Measurements from ENCODE around the gene OBSL1.

OBSL1 gene

GRCh38 chr2:219541611-219542180 is 29.6 kb downstream of the OBSL1 start:
- in situ Hi-C loops (cut with HindIII; ENCODE audit: low sequenced_read_pairs), result loop anchor here (5.0 to 25.0 kb wide), 2 partner anchors 106 to 129 kb away; partner anchors contain the start of gene DES
- peak; percentile 33 for DNase-seq (ENCODE audit: low read depth)
- peak overlapping the region; percentile 77 for H3K4me3 ChIP-seq (ENCODE audit: low read depth, low read length)
- TF ChIP-seq CTCF (IDR thresholded peaks at IDR 0.05; ENCODE audit: low read depth, low read length, missing control alignments), result peak; percentile 92

DNA sequence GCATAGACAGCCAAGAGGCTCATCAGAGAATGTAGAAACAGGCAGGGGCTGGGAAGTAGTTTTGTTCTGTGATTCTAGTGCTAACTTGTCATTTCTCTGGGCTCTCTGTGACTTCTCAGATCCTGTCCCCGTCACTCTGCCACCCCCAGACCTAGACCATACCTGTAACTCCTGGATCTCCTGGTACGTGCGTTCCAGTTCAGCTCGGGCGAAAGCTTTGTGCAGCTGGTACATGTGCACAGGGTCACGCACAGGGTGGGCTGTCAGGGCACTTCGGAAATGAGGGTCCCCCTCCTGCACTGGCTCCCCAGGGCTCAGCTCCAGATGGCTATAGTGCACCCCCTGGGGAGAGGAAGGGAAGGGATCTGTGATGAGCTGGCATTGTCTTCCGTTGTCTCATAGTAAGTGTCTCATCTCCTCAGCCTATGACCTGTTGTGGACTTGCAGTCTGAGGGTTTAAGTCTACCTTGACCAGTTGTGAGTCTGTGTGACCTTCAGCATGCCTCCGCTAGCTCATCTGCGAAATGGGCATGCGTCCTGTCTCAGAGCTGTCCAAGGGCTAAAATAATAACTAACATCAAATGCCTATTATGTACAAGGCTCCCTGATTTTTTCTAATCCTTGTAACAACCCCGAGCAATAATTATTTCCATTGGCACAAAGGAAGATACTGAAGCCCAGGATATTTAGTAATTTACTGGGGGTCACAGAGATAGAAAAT is 30.4 kb downstream of the OBSL1 start:
- H3K4me3 ChIP-seq (ENCODE audit: low read depth, low read length), result no peak overlapping the region
- in situ Hi-C loops (cut with HindIII; ENCODE audit: low sequenced_read_pairs), result loop anchor here (5.0 to 25.0 kb wide), 2 partner anchors 106 to 129 kb away; partner anchors contain the start of gene DES
- DNase-seq (ENCODE audit: low read depth), result no peak
- no peak for TF ChIP-seq CTCF (IDR thresholded peaks at IDR 0.05; ENCODE audit: low read depth, low read length, missing control alignments)

DNA sequence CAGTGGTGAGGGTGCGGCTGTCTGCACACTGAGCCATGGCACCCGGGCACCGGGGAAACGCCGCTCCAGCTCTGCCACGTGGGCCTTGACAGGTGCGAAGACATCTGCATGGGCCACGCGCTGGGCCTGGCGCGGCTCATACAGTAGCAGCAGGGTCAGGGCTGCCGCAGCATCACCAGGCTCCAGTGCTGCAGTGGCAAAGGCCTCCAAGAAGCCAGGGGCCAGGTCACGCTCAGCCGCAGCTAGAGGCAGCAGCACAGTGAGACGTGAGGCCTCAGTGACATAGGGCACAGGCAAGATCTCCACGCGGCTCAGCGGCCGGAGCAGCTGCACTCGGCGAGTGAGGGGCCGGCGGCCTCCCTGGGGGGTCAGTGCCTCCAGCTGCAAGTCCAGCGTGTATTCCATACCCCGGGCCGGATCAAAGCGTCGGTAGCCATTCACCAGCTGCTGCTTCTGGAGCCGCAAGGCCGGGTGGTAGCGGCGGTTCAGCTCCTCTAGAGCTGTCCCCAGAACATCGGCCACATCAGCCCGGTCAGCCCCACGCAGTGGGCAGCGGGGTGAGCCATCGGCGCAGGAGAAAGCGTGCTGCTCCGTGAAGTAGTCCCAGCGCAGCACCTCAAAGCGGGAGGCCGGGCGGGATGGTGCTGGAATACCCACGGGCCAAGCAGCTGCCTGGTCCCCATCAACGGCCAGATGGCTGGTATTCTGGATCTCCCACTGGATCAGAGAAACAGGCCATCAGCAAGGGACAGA is 31.2 kb downstream of the OBSL1 start:
- in situ Hi-C loops (cut with HindIII; ENCODE audit: low sequenced_read_pairs), result loop anchor here (5.0 to 25.0 kb wide), 2 partner anchors 107 to 128 kb away; partner anchors contain the start of gene DES
- DNase-seq (ENCODE audit: low read depth), result no peak
- H3K4me3 ChIP-seq (ENCODE audit: low read depth, low read length), result no peak overlapping the region
- TF ChIP-seq CTCF (IDR thresholded peaks at IDR 0.05; ENCODE audit: low read depth, low read length, missing control alignments), result no peak

- no peak for TF ChIP-seq CTCF (IDR thresholded peaks at IDR 0.05; ENCODE audit: low read depth, low read length, missing control alignments)
- peak overlapping the region; percentile 4 for H3K4me3 ChIP-seq (ENCODE audit: low read depth, low read length)
- in situ Hi-C loops (cut with HindIII; ENCODE audit: low sequenced_read_pairs), result loop anchor here (25.0 kb wide), 1 partner anchor 127 kb away; the partner anchor contains the start of gene DES
- DNase-seq (ENCODE audit: low read depth), result no peak
Observed at GRCh38 chr2:219538956-219539788, 32.2 kb downstream of the OBSL1 start.

DNA sequence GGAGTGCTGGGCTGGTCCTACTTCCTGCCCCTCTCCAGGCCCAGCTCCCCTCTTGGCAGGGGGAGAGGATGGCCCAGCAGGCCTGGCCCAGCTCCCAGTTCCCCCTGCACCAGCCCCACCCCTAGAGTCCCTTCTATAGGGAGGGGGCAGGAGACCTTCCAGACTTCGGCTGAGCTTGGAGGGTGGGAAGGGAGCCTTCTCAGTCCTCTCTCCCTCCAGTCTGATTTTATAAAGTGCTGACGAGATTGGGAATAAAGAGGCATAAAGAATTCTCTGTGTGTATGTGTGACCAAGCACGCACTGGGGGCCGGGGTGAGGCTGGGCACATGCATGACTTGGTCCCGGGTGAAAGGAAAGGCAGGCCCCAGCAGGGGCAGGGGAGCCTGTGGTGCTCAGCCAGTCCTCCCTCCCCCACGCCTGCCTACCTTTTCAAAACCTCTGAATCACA is 32.8 kb downstream of the OBSL1 start:
- TF ChIP-seq CTCF (IDR thresholded peaks at IDR 0.05; ENCODE audit: low read depth, low read length, missing control alignments), result no peak
- peak; percentile 42 for DNase-seq (ENCODE audit: low read depth)
- peak overlapping the region; percentile 4 for H3K4me3 ChIP-seq (ENCODE audit: low read depth, low read length)
- in situ Hi-C loops (cut with HindIII; ENCODE audit: low sequenced_read_pairs), result loop anchor here (25.0 kb wide), 1 partner anchor 126 kb away; the partner anchor contains the start of gene DES
